HL-60 (cell line): Measurements from ENCODE around the gene PJA1.

Experiments used
- DNase-seq, 2 experiments: peaks; one replicate each; pipeline ENCODE4 v3.0.0-alpha.2; 2010 to 2020; ENCODE audit warnings: low read depth in 1 of 2, low spot score in 1 of 2
- H3K27ac ChIP-seq: fragments of 250-450 bp; sonication (Bioruptor Pico); replicated peaks from 2 replicates; pipeline ENCODE4 v1.5.1; 2020; ENCODE audit warnings: mild to moderate bottlenecking, moderate library complexity
- H3K27me3 ChIP-seq: fragments of 250-450 bp; sonication (Bioruptor Pico); 2 replicates; pipeline ENCODE4 v1.5.1; 2021; ENCODE audit warnings: mild to moderate bottlenecking, moderate library complexity; ENCODE audit not compliant: insufficient read depth, poor library complexity, severe bottlenecking
- H3K4me3 ChIP-seq: replicated peaks from 2 replicates; pipeline ENCODE4 v1.5.1; 2011; ENCODE audit warnings: mild to moderate bottlenecking, control low read depth, low read length; ENCODE audit not compliant: insufficient read depth
- GABPA ChIP-seq: IDR thresholded peaks from 2 replicates; pipeline ENCODE4 v1.6.1; 2012; ENCODE audit warnings: low read depth
- POLR2AphosphoS5 ChIP-seq: IDR thresholded peaks from 2 replicates; pipeline ENCODE4 v1.6.1; 2012; ENCODE audit warnings: low read depth
- SPI1 ChIP-seq: IDR thresholded peaks from 2 replicates; pipeline ENCODE4 v1.6.1; 2012; ENCODE audit warnings: low read depth, mild to moderate bottlenecking, borderline replicate concordance
- TF ChIP-seq, protein P1 (sequence below): IDR thresholded peaks from one replicate; pipeline ENCODE4 v1.5.1; 2011; ENCODE audit warnings: low read length, control low read depth, inconsistent platforms; ENCODE audit not compliant: insufficient read depth
- TF ChIP-seq, protein P2 (sequence below): IDR thresholded peaks from 2 replicates; pipeline ENCODE4 v1.6.1; 2012; ENCODE audit warnings: low read depth; ENCODE audit not compliant: insufficient replicate concordance

Gene PJA1

DNA sequence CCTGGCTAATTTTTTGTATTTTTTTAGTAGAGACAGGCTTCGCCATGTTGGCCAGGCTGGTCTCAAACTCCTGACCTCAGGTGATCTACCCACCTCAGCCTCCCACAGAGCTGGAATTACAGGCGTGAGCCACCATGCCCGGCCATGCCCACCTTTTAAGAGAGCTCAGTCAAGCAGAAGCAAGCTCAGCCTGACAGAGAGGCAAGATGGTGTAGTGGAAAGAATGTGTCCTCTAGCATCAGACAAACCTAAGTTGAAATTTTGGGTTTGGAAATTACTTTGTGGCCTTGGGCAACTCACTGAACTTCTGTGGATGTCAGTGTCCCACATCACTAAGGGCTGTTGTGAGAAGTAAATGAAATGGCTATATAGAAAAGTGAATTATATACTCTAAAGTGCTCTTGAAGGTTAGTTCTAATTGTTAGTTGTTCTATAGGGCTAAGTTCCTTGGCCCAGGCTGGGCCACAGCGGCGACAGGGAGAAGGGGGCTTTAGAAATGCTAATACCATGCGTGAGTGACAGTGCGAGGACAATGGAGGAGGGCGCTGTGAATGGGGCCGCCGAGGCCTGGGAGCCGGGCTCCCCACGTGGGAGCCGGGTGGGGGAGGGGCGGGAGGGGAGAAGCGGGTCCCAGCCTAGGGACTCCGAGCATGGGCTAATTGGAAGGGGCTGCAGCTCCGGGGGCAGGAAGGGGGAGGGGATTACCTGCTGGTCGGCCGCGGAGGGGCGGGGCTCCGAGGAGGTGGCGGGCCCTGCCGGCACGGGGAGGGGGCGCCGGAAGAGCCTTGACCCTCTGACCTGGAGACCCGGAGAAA is 15.6 kb downstream of the PJA1 start:
- Histone ChIP-seq H3K4me3 (no peak overlapping the region), H3K27ac (no peak overlapping the region), H3K27me3 (no peaks in the 10 kb centered on the region)
- DNase-seq, result no peak
- no peak for TF ChIP-seq GABPA
- TF ChIP-seq, protein P1, sequence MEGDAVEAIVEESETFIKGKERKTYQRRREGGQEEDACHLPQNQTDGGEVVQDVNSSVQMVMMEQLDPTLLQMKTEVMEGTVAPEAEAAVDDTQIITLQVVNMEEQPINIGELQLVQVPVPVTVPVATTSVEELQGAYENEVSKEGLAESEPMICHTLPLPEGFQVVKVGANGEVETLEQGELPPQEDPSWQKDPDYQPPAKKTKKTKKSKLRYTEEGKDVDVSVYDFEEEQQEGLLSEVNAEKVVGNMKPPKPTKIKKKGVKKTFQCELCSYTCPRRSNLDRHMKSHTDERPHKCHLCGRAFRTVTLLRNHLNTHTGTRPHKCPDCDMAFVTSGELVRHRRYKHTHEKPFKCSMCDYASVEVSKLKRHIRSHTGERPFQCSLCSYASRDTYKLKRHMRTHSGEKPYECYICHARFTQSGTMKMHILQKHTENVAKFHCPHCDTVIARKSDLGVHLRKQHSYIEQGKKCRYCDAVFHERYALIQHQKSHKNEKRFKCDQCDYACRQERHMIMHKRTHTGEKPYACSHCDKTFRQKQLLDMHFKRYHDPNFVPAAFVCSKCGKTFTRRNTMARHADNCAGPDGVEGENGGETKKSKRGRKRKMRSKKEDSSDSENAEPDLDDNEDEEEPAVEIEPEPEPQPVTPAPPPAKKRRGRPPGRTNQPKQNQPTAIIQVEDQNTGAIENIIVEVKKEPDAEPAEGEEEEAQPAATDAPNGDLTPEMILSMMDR, result no peak
- TF ChIP-seq, protein P2, sequence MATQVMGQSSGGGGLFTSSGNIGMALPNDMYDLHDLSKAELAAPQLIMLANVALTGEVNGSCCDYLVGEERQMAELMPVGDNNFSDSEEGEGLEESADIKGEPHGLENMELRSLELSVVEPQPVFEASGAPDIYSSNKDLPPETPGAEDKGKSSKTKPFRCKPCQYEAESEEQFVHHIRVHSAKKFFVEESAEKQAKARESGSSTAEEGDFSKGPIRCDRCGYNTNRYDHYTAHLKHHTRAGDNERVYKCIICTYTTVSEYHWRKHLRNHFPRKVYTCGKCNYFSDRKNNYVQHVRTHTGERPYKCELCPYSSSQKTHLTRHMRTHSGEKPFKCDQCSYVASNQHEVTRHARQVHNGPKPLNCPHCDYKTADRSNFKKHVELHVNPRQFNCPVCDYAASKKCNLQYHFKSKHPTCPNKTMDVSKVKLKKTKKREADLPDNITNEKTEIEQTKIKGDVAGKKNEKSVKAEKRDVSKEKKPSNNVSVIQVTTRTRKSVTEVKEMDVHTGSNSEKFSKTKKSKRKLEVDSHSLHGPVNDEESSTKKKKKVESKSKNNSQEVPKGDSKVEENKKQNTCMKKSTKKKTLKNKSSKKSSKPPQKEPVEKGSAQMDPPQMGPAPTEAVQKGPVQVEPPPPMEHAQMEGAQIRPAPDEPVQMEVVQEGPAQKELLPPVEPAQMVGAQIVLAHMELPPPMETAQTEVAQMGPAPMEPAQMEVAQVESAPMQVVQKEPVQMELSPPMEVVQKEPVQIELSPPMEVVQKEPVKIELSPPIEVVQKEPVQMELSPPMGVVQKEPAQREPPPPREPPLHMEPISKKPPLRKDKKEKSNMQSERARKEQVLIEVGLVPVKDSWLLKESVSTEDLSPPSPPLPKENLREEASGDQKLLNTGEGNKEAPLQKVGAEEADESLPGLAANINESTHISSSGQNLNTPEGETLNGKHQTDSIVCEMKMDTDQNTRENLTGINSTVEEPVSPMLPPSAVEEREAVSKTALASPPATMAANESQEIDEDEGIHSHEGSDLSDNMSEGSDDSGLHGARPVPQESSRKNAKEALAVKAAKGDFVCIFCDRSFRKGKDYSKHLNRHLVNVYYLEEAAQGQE, result no peak
- no peak for TF ChIP-seq POLR2AphosphoS5
- TF ChIP-seq SPI1, result no peak

DNA sequence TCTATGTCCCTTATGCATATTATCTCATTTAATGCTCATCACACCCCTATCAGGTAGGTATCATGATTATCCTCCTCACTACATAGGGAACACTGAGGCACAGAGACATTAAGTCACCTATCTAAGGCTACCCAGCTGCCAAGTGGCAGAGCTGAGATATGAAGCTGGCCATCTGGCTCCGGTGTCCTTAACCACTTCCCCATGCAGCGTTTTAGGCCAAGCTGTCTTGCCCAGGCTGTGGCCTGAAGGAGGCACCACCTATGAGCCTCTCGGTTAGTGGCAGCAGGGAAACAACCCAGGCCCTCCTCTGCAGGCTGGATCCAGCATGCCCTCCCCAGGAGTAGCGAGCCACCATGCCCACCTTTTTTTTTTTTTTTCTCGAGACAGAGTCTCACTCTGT is 16.3 kb downstream of the PJA1 start:
- no peak for DNase-seq
- Histone ChIP-seq H3K27me3 (no peaks in the 10 kb centered on the region), H3K4me3 (no peak overlapping the region), H3K27ac (no peak overlapping the region)
- no peak for TF ChIP-seq SPI1
- TF ChIP-seq, protein P1, result no peak
- no peak for TF ChIP-seq GABPA
- TF ChIP-seq POLR2AphosphoS5, result no peak
- TF ChIP-seq, protein P2, result no peak

DNA sequence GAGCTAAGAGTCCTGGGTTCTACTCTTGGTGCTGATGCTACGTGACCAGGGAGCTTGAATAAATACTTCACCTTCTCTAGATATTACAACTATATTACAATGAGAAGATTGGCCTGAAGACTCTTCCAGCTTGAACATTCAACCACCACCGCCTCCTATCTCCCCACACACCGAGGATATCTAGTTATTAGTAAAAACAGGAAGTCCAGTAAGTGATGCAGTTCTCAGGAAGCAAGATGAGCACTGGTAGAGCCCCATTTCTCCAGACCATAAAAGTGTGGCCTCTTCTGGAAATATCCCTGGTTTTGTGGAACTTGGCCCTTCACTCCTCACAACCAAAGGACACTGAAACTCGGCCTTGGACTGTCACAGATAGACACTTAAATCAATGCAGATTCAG is 18.5 kb downstream of the PJA1 start:
- peak; percentile 21; the same call in 1 of the 2 replicates for TF ChIP-seq SPI1
- TF ChIP-seq, protein P1, result no peak
- Histone ChIP-seq H3K27ac (no peak overlapping the region), H3K4me3 (no peak overlapping the region)

More for the DNA sequence above, 18.5 kb downstream of the PJA1 start:
- DNase-seq, result no peak
- H3K27me3 ChIP-seq, result no peaks in the 10 kb centered on the region
